ENCODE data around the gene PCDH1.

The PCDH1 gene

DNA sequence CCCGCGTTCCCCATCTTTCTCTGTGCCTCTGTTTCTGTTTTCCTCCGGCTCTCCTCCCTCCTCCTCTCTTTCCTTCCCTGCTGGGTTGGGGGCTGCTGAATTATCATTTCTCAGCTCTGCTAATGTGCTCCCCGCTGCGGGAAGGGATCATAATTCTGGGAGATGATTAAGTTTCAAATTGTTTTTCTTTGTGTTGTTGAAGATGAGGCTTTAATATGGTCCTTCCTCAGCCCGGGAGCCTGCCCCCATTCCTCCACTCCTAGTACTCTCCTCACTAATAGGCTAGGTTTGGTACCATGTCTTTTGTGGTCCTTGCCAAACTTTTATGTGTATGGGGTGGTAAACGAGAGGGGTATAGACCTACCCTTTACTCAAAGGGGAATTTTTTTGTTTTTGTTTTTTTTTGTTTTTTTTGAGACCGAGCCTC lies 5.7 kb upstream of the PCDH1 start:
- TF ChIP-seq, protein P1, sequence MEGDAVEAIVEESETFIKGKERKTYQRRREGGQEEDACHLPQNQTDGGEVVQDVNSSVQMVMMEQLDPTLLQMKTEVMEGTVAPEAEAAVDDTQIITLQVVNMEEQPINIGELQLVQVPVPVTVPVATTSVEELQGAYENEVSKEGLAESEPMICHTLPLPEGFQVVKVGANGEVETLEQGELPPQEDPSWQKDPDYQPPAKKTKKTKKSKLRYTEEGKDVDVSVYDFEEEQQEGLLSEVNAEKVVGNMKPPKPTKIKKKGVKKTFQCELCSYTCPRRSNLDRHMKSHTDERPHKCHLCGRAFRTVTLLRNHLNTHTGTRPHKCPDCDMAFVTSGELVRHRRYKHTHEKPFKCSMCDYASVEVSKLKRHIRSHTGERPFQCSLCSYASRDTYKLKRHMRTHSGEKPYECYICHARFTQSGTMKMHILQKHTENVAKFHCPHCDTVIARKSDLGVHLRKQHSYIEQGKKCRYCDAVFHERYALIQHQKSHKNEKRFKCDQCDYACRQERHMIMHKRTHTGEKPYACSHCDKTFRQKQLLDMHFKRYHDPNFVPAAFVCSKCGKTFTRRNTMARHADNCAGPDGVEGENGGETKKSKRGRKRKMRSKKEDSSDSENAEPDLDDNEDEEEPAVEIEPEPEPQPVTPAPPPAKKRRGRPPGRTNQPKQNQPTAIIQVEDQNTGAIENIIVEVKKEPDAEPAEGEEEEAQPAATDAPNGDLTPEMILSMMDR (IDR thresholded peaks at IDR 0.05; ENCODE audit: low read depth, low read length) = no peak
- no peak for TF ChIP-seq EZH2phosphoT487 (IDR thresholded peaks at IDR 0.05; ENCODE audit: low read depth)
- Histone ChIP-seq H3K4me2 (ENCODE audit: low read length) (no peak overlapping the region), H3K36me3 (replicated peaks; ENCODE audit: low read depth, low read length) (no peaks in the 10 kb centered on the region), H3K9ac (ENCODE audit: low read length) (no peak overlapping the region), H3K4me3 (ENCODE audit: low read length) (no peak overlapping the region), H3K4me1 (ENCODE audit: low read length) (peaks cover 12% of the 10 kb centered on the region), H4K20me1 (ENCODE audit: insufficient read depth, low read length) (no peaks in the 10 kb centered on the region), H3K79me2 (ENCODE audit: low read length) (no peaks in the 10 kb centered on the region), H2AFZ (ENCODE audit: low read depth, low read length) (no peak overlapping the region), H3K9me3 (ENCODE audit: insufficient read depth, low read length) (no peaks in the 10 kb centered on the region), H3K27ac (ENCODE audit: low read length) (no peak overlapping the region), H3K27me3 (ENCODE audit: low read depth, low read length) (peaks cover 17% of the 10 kb centered on the region)

DNA sequence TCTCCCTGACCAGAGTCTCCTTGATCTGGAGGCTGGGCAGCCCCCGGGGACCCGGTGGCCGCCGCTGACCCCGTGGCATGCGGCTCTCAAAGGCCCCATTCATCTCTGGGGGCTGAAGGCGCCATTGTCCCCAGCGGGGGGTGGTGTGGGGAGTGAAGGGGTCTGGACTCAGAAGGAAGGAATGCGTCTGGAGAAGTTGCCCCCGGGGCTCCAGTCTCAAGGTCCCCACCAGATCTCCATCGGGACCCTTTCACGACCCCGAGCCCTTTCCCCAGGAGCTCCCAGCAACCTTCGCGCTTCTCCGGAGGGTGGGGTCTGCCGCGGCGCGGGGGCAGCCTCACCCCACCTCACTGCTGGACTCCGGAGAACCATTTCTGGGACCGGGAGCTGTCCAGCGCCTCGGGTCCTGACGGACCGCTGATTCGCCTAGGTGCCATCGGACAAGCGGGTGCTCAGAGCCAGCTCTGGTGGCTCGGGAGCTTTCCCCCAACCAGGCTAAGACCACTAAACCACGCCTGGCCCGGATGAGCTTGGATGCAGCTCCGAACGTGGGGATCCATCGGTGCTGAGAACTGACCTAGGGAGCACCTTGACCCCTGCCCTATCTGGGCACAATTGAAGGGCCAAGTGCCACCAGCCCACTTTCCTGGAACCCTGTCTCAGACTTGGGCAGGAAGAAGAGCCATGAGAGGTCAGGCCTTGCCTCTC lies 5.1 kb upstream of the PCDH1 start:
- no peak overlapping the region for H3K9ac ChIP-seq (ENCODE audit: low read length)
- H3K36me3 ChIP-seq (replicated peaks; ENCODE audit: low read depth, low read length) = no peaks in the 10 kb centered on the region
- H3K27ac ChIP-seq (ENCODE audit: low read length) = no peak overlapping the region
- H3K79me2 ChIP-seq (ENCODE audit: low read length) = no peaks in the 10 kb centered on the region
- TF ChIP-seq EZH2phosphoT487 (IDR thresholded peaks at IDR 0.05; ENCODE audit: low read depth) = no peak
- TF ChIP-seq, protein P1 (IDR thresholded peaks at IDR 0.05; ENCODE audit: low read depth, low read length) = no peak
- H2AFZ ChIP-seq (ENCODE audit: low read depth, low read length) = no peak overlapping the region
- no peak overlapping the region for H3K4me2 ChIP-seq (ENCODE audit: low read length)
- no peak overlapping the region for H3K4me3 ChIP-seq (ENCODE audit: low read length)
- peaks cover 14% of the 10 kb centered on the region for H3K4me1 ChIP-seq (ENCODE audit: low read length)
- no peaks in the 10 kb centered on the region for H4K20me1 ChIP-seq (ENCODE audit: insufficient read depth, low read length)
- peaks cover 17% of the 10 kb centered on the region for H3K27me3 ChIP-seq (ENCODE audit: low read depth, low read length)
- H3K9me3 ChIP-seq (ENCODE audit: insufficient read depth, low read length) = no peaks in the 10 kb centered on the region

DNA sequence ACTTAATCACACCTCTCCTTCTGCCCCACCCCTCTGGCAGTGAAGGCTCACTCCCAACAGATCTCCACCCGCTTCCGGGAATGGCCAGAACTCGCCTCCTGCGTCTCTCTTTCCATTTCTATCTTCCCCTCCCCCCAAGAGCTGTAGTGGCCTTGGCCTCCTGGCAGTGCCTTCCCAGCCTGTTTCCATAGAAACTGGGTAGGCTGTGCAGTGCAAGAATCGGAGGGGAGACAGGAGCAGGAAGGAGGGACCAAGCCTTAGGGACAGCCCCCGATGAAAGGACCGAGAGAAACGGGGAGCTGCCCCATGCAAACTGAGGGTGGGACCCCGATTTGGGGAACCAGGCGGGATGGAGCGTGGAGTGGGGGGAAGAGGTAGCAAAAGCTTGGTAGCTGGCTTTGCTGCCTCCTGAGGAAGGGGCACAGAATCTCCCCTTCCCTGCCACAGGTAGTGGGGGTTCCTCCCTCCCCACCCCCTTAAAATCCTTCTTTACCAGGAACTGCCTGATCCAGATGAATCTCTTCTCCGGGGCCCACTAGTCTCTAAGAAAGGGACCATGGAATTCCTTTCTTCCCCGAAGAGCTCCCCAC lies 4.5 kb upstream of the PCDH1 start:
- Histone ChIP-seq H2AFZ (ENCODE audit: low read depth, low read length) (no peak overlapping the region), H3K27me3 (ENCODE audit: low read depth, low read length) (peaks cover 17% of the 10 kb centered on the region), H3K4me1 (ENCODE audit: low read length) (peaks cover 14% of the 10 kb centered on the region), H3K79me2 (ENCODE audit: low read length) (no peaks in the 10 kb centered on the region), H3K4me2 (ENCODE audit: low read length) (no peak overlapping the region), H3K4me3 (ENCODE audit: low read length) (no peak overlapping the region), H3K9ac (ENCODE audit: low read length) (no peak overlapping the region), H3K27ac (ENCODE audit: low read length) (no peak overlapping the region), H4K20me1 (ENCODE audit: insufficient read depth, low read length) (no peaks in the 10 kb centered on the region), H3K9me3 (ENCODE audit: insufficient read depth, low read length) (no peaks in the 10 kb centered on the region), H3K36me3 (replicated peaks; ENCODE audit: low read depth, low read length) (no peaks in the 10 kb centered on the region)
- TF ChIP-seq, protein P1 (IDR thresholded peaks at IDR 0.05; ENCODE audit: low read depth, low read length) = no peak
- TF ChIP-seq EZH2phosphoT487 (IDR thresholded peaks at IDR 0.05; ENCODE audit: low read depth) = no peak

DNA sequence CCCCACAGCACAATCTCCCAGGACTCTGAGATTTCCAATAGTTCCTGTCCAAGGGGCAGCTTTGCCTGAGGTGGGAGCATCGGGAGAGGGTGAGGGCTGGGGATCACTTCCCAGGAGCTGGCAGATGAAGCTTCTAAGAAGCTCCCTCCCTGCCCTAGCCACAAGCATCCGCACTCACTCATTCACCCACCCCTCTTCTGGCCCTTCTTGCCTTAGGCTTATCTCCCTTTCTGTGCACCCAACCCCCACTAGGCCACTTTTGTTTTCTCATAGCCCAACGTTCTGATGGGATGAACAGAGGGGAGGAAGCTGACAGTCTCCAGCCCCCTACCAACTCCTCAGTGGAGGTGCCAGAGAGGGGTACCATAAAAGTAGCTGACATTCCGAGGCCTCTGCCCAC lies 3.7 kb upstream of the PCDH1 start:
- Histone ChIP-seq H3K79me2 (ENCODE audit: low read length) (no peaks in the 10 kb centered on the region), H3K4me2 (ENCODE audit: low read length) (no peak overlapping the region), H3K9ac (ENCODE audit: low read length) (no peak overlapping the region), H2AFZ (ENCODE audit: low read depth, low read length) (no peak overlapping the region), H3K4me1 (ENCODE audit: low read length) (peaks cover 14% of the 10 kb centered on the region), H3K4me3 (ENCODE audit: low read length) (no peak overlapping the region), H3K27ac (ENCODE audit: low read length) (no peak overlapping the region), H3K27me3 (ENCODE audit: low read depth, low read length) (peaks cover 17% of the 10 kb centered on the region), H3K36me3 (replicated peaks; ENCODE audit: low read depth, low read length) (no peaks in the 10 kb centered on the region), H3K9me3 (ENCODE audit: insufficient read depth, low read length) (no peaks in the 10 kb centered on the region), H4K20me1 (ENCODE audit: insufficient read depth, low read length) (no peaks in the 10 kb centered on the region)
- TF ChIP-seq, protein P1 (IDR thresholded peaks at IDR 0.05; ENCODE audit: low read depth, low read length) = no peak
- no peak for TF ChIP-seq EZH2phosphoT487 (IDR thresholded peaks at IDR 0.05; ENCODE audit: low read depth)

Measured in OCI-LY3 (cell line).